T-helper 22 cell (primary cell): ENCODE data around the gene GUCY1B1.
"Not testable (repeated sequence)": the region's sequence is repeated elsewhere in the genome, so short reads cannot be mapped to it uniquely, and the experiment has no call there.

Experiments
- DNase-seq: peaks from one replicate; pipeline ENCODE4 v3.0.0-alpha.2; 2020; ENCODE audit warnings: low read depth

GUCY1B1 gene

GRCh38 chr4:155761916-155762315 lies 3.1 kb downstream of the GUCY1B1 start:
- no peak for DNase-seq

GRCh38 chr4:155762334-155762733 lies 3.5 kb downstream of the GUCY1B1 start:
- DNase-seq = no peak

- no peak for DNase-seq
Measured at GRCh38 chr4:155763551-155763950, 4.7 kb downstream of the GUCY1B1 start.

GRCh38 chr4:155765149-155765548 lies 6.3 kb downstream of the GUCY1B1 start:
- no peak for DNase-seq

- no peak for DNase-seq
Measured at GRCh38 chr4:155766622-155767021, 7.8 kb downstream of the GUCY1B1 start.

- DNase-seq = no peak
Measured at GRCh38 chr4:155768370-155768769, 9.5 kb downstream of the GUCY1B1 start.

GRCh38 chr4:155769090-155769489 lies 10.3 kb downstream of the GUCY1B1 start:
- no peak for DNase-seq

DNA sequence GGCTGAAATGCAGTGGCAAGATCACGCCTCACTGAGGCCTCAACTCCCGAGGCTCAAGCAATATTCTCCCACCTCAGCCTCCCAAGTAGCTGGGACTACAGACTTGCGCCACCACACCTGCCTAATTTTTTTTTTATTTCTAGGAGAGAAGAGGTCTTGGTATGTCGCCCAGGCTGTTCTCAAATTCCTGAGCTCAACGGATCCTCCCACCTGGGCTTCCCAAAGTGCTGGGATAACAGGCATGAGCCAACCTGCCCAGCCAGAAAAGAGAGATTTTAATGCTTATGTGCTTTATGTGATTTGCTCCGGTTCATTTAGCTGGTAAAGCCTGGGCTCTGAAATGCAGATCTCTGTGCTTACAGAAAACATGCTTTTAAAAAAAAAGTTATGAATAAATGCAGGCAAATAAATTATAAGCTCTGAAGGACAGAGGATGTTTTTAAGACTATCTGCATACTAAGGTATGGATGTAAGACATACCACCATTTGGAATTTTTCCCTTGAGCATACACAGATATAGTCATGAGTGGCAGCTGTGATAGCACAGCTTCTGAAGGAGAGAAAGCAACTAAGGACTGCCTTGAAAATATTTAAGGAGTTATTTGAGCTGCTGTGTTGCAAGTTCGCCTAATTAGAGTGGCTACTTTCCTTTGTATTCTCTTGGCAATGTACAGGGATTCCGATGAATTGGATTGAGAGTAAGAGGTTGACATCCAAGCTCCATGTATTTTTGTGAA lies 13.8 kb downstream of the GUCY1B1 start:
- DNase-seq = no peak

GRCh38 chr4:155773196-155773800 lies 14.5 kb downstream of the GUCY1B1 start:
- no peak for DNase-seq

GRCh38 chr4:155774033-155774432 lies 15.2 kb downstream of the GUCY1B1 start:
- DNase-seq = no peak

GRCh38 chr4:155777971-155778735 lies 19.3 kb downstream of the GUCY1B1 start:
- DNase-seq = no peak

- no peak for DNase-seq
Measured at GRCh38 chr4:155780775-155781174, 22.0 kb downstream of the GUCY1B1 start.

- DNase-seq = no peak
Measured at GRCh38 chr4:155781249-155781831, 22.5 kb downstream of the GUCY1B1 start.

DNA sequence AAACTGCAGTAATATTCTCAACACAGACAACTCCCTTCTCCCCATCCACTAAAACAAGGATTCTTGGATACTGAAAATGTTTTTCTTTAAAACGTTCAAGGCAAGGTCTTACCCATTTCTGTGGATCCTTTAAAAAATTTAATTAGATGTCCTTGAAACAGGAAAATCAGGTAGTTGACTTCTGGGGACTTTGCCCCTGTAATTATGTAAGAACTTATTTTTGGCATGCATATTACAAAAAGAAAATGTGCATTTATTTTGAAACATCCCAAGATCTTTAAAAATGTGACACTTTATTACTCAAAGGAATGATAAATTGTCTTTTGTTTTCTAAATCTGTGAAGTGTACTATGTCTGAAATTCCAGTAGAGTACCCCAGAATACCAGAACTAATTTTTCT lies 25.8 kb downstream of the GUCY1B1 start:
- no peak for DNase-seq

DNA sequence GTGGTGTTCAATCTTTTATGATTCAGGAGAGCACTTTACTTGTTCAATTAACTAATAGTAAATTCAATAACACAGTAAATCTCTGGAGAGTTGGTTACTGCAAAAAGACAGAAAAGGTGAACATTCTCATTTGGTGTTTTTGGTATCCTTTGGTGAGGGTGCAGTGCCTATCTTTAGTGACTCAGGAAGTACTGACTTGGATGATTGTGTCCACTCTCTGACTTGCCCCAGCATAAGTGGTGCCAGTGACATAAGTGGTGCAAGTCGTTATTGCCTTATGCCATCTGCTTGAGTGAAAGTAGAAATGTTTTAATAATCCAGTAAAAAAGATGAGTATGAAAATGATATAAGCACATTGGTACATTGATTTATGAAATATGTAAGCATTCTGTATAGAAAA lies 27.0 kb downstream of the GUCY1B1 start:
- DNase-seq = no peak

DNA sequence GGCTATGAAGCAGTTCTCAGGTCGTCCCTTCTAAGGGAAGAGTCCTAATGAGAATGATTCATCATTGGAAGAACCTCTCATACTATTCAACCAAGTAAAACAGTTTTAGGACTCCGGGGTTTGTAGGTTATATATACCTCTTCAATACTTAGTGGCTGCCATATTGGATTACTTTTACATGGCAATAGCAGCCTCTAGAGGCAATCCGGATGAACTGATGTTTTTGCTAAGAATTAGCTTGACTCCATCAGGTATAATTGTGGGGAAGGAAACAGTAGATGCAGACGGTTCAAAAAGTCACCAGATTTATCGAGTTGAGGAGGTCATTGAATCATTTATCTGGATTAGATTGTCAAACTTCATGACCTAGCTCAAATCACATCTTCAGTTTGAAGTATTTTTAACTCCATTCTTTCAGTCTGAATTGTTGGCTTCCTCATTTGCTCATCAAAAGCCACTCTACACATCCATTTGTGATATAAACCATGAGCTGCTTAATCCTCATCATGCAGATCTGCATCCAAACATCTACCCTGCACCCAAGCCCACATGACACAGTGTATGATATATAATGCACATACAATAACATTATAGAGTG lies 28.4 kb downstream of the GUCY1B1 start:
- no peak for DNase-seq

GRCh38 chr4:155789391-155789790 lies 30.6 kb downstream of the GUCY1B1 start:
- DNase-seq = no peak

- no peak for DNase-seq
Measured at GRCh38 chr4:155789982-155790381, 31.2 kb downstream of the GUCY1B1 start.

DNA sequence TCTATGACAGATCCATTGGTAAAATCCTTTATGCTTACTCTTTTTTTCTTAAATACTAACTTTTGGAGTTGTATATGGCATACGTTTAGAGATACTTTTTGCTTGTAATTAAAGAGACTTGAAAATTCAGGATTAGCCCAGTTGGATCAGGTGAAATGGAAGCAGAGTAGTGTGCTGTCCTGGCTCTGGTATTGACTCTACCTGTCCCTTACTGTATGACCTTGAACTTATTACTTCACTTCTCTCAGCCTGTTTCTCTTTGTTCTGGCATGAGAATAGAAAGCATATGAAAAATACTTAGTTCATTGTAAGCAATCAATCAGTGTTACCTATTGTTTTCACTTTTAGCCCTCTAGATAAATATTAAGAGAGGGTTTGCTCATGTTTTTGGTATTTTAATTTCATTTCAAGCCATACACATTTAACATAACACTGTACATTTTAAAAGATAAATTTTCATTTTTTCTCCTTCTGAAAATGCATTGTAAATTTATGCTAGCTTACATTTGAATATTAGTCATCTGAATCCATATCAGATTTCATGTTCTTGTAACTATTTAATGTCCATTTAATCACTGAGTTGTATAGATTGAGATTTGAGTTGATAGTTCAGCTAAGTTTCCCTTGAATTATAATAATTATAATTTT lies 35.9 kb downstream of the GUCY1B1 start:
- no peak for DNase-seq

DNA sequence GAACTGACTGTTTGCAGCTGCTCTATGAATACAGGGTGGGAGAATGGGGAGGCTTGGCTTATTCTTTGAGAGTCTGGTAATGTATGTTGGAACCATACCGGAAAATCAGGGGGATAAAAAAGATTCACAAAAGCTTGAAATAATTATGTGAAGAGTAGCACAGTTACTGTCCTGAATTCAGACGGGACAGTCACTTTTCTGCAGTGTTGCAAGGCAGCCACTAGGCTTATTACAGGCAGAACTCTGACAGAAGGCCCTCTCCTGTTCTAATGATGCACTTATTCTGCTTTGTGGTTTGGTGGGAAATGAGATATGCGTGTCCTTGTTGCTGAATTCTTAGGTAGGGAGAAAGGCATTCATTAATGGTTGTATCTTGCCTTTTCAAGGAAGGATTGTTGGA lies 37.2 kb downstream of the GUCY1B1 start:
- DNase-seq = no peak

DNA sequence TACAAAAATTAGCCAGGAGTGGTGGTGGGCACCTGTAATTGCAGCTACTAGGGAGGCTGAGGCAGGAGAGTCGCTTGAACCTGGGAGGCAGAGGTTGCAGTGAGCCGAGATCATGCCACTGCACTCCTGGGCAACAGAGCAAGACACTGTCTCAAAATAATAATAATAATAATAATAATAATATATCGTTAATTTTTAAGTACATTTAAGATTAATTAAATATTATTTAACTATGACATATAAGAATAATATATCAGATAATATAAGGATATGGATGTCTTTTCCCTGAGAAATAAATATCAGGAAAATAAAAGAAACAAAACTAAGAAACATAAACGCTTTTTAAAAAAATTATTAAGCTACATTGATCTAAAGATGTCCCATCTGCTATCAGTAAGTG lies 38.8 kb downstream of the GUCY1B1 start:
- not testable (repeated sequence) for DNase-seq
